ENCODE measurements around the gene GFOD2. TPM values are rescaled to one million over a fixed set of nuclear protein-coding genes. Genes with fewer than 3 reads are reported as not detected.

GFOD2 gene
- total and polyA plus RNA-seq, 2 of the 13 experiments (the other 11 are each of a cell fraction or from before 2014, with no cell fraction given), result 11.1 to 17.2 TPM

GRCh38 chr16:67719048-67719777 is at the start of gene GFOD2 (continued):
- TF ChIP-seq PRDM10 (CRISPR knock-in tag; IDR thresholded peaks at IDR 0.05; ENCODE audit: low read depth), result no peak; the same call in 1 of the 2 replicates
- TF ChIP-seq FOXA1 (IDR thresholded peaks at IDR 0.05), result no peak
- TF ChIP-seq FOXA1 (CRISPR knock-in tag; IDR thresholded peaks at IDR 0.05), result no peak
- TF ChIP-seq ZNF329 (CRISPR knock-in tag; IDR thresholded peaks at IDR 0.05; ENCODE audit: low read depth), result peak; percentile 70; the same call in 1 of the 2 replicates
- no peak for TF ChIP-seq MTF1 (CRISPR knock-in tag; IDR thresholded peaks at IDR 0.05)
- no peak for TF ChIP-seq ZNF615 (CRISPR knock-in tag; IDR thresholded peaks at IDR 0.05; ENCODE audit: borderline replicate concordance)
- TF ChIP-seq ZNF777 (CRISPR knock-in tag; IDR thresholded peaks at IDR 0.05), result peak; percentile 70
- no peak for TF ChIP-seq MAFG (CRISPR knock-in tag; IDR thresholded peaks at IDR 0.05)
- TF ChIP-seq ZNF512B (CRISPR knock-in tag; IDR thresholded peaks at IDR 0.05; ENCODE audit: borderline replicate concordance), result no peak
- TF ChIP-seq MED8 (CRISPR knock-in tag; IDR thresholded peaks at IDR 0.05; ENCODE audit: insufficient replicate concordance), result peak; percentile 86
- TF ChIP-seq KDM4B (CRISPR knock-in tag; IDR thresholded peaks at IDR 0.05), result no peak
- no peak for TF ChIP-seq RCOR2 (CRISPR knock-in tag; IDR thresholded peaks at IDR 0.05)
- no peak for TF ChIP-seq PRDM15 (CRISPR knock-in tag; IDR thresholded peaks at IDR 0.05)
- 0 out of 2 replicates have a peak, but pooled peaks have one; percentile 74 for TF ChIP-seq ZNF616 (CRISPR knock-in tag; IDR thresholded peaks at IDR 0.05; ENCODE audit: low read depth)
- no peak for TF ChIP-seq GPN1 (CRISPR knock-in tag; IDR thresholded peaks at IDR 0.05; ENCODE audit: borderline replicate concordance)
- TF ChIP-seq FOXK2 (IDR thresholded peaks at IDR 0.05), result no peak
- no peak for TF ChIP-seq TBL1XR1 (IDR thresholded peaks at IDR 0.05; ENCODE audit: borderline replicate concordance, low read length, partially characterized antibody)
- no peak for TF ChIP-seq RFX5 (IDR thresholded peaks at IDR 0.05; ENCODE audit: low read depth, low read length)
- TF ChIP-seq PCBP1 (IDR thresholded peaks at IDR 0.05; ENCODE audit: borderline replicate concordance, low read depth, low read length), result no peak
- no peak for TF ChIP-seq NFYB (CRISPR knock-in tag; IDR thresholded peaks at IDR 0.05)
